Measurements from ENCODE around the gene SIKE1. TPM values are rescaled to one million over a fixed set of nuclear protein-coding genes. Genes with fewer than 3 reads are reported as not detected.
A peak's percentile ranks its signal among the peaks of the same experiment; 100 is the strongest.

Gene SIKE1
- total RNA-seq, 1 experiment from 2014 or later: 68.3 TPM

DNA sequence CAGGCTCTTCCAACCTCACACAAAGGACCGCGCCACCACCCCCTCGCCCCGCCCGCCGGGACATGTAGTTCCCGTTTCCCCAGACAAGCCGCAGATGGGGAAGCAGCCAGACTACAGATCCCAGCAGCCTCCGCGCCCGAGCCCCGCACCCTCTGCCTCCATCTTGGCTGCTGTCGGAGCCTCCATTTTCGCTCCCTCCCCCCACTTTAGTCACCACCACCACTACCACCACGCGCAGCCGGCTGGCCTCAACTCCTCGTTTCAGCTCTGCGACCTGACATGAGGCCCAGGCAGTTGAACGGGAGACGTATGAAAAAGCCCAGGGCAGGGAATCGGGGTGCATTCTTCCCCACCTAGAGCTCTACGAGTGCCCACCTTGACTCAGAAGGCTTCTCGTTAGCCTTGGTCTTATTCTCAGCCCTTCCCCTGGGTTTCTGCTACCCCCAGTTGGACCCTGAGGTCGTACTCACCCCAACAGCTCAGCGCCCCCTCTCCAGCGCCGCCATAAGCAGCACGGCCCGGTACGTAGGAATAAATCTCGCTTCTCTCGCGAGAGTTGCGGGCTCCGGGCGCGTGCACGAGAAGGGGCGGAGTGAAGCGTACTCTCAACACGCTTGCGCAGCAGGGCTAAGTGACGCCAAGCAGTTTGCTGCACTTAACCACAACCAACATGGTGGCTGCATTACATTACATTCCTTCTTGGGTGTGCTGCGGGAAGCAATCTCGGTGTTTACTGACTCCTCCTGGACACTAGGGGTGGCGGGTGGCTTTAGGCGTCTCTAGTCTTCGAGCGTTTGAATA lies 22.8 kb downstream of the SIKE1 start, which contains the start of gene CSDE1:
TSS of gene CSDE1 (minus strand) at position 530 of the 801 bp plus-strand sequence. CDS start 18,094 bp downstream, outside the sequence.
- ChIA-PET CTCF (no interaction called here), POLR2A (ENCODE audit: low non-redundant PET) (no interaction called here)
- intact Hi-C loops (cut with micrococcal nuclease; ENCODE audit: unreplicated experiment): no loop called here
- peak within 1 kb of the TSS; percentile 83 for H3K4me3 ChIP-seq (ENCODE audit: low read depth, low read length, poor library complexity, severe bottlenecking)
- no peaks in the 10 kb centered on the region for H3K9me3 ChIP-seq (ENCODE audit: low read depth, low read length, poor library complexity, severe bottlenecking)
- no peaks in the 10 kb centered on the region for H3K27me3 ChIP-seq (replicated peaks; ENCODE audit: insufficient read depth, low read depth, low read length, poor library complexity)
- H3K27ac ChIP-seq (ENCODE audit: low read depth, low read length, poor library complexity, severe bottlenecking): peak within 1 kb of the TSS; percentile 100
- TF ChIP-seq, protein P1, sequence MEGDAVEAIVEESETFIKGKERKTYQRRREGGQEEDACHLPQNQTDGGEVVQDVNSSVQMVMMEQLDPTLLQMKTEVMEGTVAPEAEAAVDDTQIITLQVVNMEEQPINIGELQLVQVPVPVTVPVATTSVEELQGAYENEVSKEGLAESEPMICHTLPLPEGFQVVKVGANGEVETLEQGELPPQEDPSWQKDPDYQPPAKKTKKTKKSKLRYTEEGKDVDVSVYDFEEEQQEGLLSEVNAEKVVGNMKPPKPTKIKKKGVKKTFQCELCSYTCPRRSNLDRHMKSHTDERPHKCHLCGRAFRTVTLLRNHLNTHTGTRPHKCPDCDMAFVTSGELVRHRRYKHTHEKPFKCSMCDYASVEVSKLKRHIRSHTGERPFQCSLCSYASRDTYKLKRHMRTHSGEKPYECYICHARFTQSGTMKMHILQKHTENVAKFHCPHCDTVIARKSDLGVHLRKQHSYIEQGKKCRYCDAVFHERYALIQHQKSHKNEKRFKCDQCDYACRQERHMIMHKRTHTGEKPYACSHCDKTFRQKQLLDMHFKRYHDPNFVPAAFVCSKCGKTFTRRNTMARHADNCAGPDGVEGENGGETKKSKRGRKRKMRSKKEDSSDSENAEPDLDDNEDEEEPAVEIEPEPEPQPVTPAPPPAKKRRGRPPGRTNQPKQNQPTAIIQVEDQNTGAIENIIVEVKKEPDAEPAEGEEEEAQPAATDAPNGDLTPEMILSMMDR (conservative IDR thresholded peaks at IDR 0.05; ENCODE audit: low read depth, low read length): peak; percentile 68
- TF ChIP-seq EZH2 (IDR thresholded peaks at IDR 0.05; ENCODE audit: borderline replicate concordance, low read depth, low read length, poor library complexity, severe bottlenecking): no peak
- peaks cover 29% of the 10 kb centered on the region for H3K4me1 ChIP-seq (ENCODE audit: insufficient read depth, low read length, poor library complexity, severe bottlenecking)
- no peaks in the 10 kb centered on the region for H3K36me3 ChIP-seq (ENCODE audit: insufficient read depth, low read length, poor library complexity, severe bottlenecking)
- DNase-seq (ENCODE audit: low spot score): peak; percentile 98
- BruUV-seq (replicated peaks): no TSS peak

DNA sequence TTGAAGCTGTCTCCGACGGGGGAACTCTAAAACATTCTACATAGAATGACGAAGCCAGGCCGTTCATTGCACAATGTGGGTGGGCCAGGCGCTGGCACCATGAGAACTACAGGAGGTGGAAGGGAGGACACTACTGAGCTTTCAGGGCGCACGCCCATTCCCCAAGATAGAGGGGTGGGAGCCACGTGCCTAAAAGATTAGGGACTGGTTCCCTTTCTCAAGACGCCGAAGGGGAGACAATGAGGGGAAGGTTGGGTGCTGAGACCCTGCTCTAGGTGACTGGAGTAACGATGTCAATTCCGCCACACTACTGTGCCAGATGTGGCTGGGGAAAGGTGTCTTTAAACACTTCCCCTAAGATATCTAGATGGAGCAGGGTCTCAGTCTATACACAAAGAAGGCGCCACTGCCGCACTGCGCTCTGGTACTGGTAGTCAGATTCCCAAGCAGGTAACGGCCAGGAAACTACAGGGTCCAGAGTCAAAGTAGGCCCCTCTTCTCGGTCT lies 23.5 kb downstream of the SIKE1 start:
- Histone ChIP-seq H3K4me3 (ENCODE audit: low read depth, low read length, poor library complexity, severe bottlenecking) (peak overlapping the region; percentile 83), H3K4me1 (ENCODE audit: insufficient read depth, low read length, poor library complexity, severe bottlenecking) (peaks cover 29% of the 10 kb centered on the region), H3K27ac (ENCODE audit: low read depth, low read length, poor library complexity, severe bottlenecking) (peak overlapping the region; percentile 100), H3K9me3 (ENCODE audit: low read depth, low read length, poor library complexity, severe bottlenecking) (no peaks in the 10 kb centered on the region), H3K27me3 (replicated peaks; ENCODE audit: insufficient read depth, low read depth, low read length, poor library complexity) (no peaks in the 10 kb centered on the region), H3K36me3 (ENCODE audit: insufficient read depth, low read length, poor library complexity, severe bottlenecking) (no peaks in the 10 kb centered on the region)
- intact Hi-C loops (cut with micrococcal nuclease; ENCODE audit: unreplicated experiment): no loop called here
- no peak for TF ChIP-seq EZH2 (IDR thresholded peaks at IDR 0.05; ENCODE audit: borderline replicate concordance, low read depth, low read length, poor library complexity, severe bottlenecking)
- TF ChIP-seq, protein P1 (conservative IDR thresholded peaks at IDR 0.05; ENCODE audit: low read depth, low read length): no peak
- no TSS peak for BruUV-seq (replicated peaks)
- ChIA-PET CTCF (no interaction called here), POLR2A (ENCODE audit: low non-redundant PET) (no interaction called here)
- peak; percentile 58 for DNase-seq (ENCODE audit: low spot score)

DNA sequence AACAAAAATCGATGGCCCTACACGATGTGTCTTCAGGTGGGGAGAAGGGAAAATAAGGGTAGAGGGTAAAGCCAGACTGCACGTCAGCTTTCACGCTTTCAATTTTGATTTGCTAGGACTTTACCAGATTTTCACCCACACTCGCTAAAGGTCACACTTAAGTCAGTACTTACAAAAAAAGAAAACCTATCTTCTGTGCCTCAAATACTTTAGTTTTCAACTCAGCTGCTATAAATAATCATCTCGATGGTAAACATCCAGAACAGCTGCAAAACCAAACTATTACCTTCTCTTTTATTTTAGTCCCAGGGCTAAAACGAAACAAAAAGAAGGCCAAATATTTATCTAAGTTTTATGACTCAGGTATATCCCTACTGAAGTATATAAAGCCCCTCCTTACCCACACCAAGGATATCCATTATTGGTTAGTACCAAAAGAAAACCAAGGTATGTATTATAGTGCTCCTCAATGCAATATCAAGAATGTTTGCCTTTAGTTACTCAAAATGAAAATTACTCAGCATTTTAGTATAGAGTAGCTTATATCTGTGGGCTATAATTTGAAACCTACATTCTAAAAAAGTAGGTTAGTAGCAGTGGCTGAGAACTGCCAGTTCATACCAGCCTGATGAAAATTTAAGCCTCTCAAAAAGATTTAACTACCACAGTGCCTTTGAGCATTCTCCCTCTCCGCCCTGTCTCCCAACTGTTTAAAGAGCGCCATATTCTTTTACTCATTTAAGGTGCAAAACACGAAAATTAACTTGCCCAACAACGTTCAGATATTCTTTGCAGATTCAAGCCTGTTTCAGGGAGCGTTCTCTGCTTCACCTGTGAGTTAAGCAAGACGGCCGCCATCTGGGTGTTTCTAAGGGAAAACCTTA lies 24.2 kb downstream of the SIKE1 start:
- ChIA-PET CTCF (no interaction called here), POLR2A (ENCODE audit: low non-redundant PET) (interaction anchor here (0.7 kb wide), 1 partner anchor 127 kb away, joined by 3 read pairs; no protein-coding TSS in a partner anchor)
- no peak for TF ChIP-seq EZH2 (IDR thresholded peaks at IDR 0.05; ENCODE audit: borderline replicate concordance, low read depth, low read length, poor library complexity, severe bottlenecking)
- TF ChIP-seq, protein P1 (conservative IDR thresholded peaks at IDR 0.05; ENCODE audit: low read depth, low read length): no peak
- Histone ChIP-seq H3K27me3 (replicated peaks; ENCODE audit: insufficient read depth, low read depth, low read length, poor library complexity) (no peaks in the 10 kb centered on the region), H3K4me3 (ENCODE audit: low read depth, low read length, poor library complexity, severe bottlenecking) (peak overlapping the region; percentile 83), H3K27ac (ENCODE audit: low read depth, low read length, poor library complexity, severe bottlenecking) (peak overlapping the region; percentile 100), H3K9me3 (ENCODE audit: low read depth, low read length, poor library complexity, severe bottlenecking) (no peaks in the 10 kb centered on the region), H3K36me3 (ENCODE audit: insufficient read depth, low read length, poor library complexity, severe bottlenecking) (no peaks in the 10 kb centered on the region), H3K4me1 (ENCODE audit: insufficient read depth, low read length, poor library complexity, severe bottlenecking) (peaks cover 29% of the 10 kb centered on the region)
- intact Hi-C loops (cut with micrococcal nuclease; ENCODE audit: unreplicated experiment): no loop called here
- DNase-seq (ENCODE audit: low spot score): no peak
- TSS peak; percentile 34 for BruUV-seq (replicated peaks)

Measured in A673 (cell line).